ENCODE measurements around the gene SNX24.
"Not testable (repeated sequence)": the region's sequence is repeated elsewhere in the genome, so short reads cannot be mapped to it uniquely, and the experiment has no call there.

Gene SNX24

DNA sequence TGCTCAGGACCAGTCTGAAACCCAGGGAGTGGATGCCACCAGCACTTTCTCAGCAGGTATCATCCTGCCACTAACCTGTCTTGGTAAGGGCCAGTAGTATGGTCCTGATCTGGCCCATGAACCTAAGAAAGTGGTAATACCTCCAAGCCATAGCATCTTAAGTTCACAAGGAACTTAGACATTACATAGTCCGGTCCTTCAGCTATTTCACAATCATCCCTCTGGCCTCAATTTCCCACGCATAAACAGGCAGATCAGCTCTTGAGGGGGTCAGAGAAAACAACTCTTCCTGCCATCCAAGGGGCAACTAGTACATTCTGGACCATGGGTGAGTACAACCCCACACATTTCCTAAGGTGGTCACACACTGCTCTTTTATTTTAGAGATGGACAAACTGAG is 102.9 kb downstream of the SNX24 start:
- no peak overlapping the region for H3K4me3 ChIP-seq
- H3K27ac ChIP-seq = no peak overlapping the region

DNA sequence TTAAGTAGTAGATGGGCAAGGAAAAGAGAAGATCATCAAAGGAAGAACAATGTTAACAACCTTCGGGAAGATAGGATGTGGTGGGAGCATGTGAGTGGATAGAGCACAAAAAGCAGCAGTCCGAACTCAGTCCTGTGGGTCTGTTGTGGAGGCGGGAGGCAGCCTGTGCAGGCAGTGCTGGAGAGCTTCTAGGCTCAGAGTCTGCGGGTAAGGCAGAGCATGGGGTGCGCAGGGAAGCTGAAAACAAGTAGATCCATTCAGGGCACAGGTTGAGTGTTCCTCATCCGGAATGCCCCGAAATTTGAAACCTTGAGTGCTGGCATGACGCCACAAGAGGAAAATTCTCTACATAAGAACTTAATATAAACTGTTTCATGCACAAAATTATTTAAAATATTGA is 106.2 kb downstream of the SNX24 start:
- no peak overlapping the region for H3K27ac ChIP-seq
- no peak overlapping the region for H3K4me3 ChIP-seq

DNA sequence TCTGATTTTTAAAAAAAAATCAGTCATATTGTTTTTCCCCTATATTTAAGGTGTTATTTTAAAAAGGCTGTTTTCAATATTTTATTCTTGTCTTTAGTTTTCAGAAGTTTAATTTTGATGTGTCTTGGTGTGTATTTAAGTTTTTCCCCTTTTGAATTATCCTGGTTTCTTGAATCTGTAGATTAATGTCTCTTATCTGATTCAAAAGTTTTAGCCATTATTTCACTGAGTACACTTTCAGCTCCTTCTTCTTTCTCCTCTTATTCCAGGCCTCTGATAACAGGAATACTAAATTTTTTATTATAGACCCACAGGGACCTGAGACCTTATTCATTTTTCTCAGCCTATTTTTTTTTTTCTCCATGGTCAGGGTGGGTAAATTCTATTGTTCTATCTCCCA is 109.3 kb downstream of the SNX24 start:
- H3K27ac ChIP-seq = no peak overlapping the region
- no peak overlapping the region for H3K4me3 ChIP-seq

DNA sequence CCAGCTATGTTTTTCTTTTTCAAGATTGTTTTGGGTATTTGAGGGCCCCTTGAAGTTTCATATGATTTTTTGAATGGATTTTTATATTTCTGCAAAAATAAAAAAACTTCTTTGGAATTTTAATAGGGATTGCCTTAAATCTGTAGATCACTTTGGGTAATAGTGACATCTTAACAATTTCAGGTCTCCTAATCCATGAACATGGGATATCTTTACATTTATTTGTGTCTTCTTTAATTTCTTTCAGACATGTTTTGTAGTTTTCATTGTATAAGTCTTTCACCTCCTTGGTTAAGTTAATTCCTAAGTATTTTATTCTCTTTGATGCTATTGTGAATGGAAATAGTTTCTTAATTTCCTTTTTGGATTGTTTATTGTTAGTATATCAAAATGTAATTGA is 112.0 kb downstream of the SNX24 start:
- no peak overlapping the region for H3K27ac ChIP-seq
- H3K4me3 ChIP-seq = no peak overlapping the region

DNA sequence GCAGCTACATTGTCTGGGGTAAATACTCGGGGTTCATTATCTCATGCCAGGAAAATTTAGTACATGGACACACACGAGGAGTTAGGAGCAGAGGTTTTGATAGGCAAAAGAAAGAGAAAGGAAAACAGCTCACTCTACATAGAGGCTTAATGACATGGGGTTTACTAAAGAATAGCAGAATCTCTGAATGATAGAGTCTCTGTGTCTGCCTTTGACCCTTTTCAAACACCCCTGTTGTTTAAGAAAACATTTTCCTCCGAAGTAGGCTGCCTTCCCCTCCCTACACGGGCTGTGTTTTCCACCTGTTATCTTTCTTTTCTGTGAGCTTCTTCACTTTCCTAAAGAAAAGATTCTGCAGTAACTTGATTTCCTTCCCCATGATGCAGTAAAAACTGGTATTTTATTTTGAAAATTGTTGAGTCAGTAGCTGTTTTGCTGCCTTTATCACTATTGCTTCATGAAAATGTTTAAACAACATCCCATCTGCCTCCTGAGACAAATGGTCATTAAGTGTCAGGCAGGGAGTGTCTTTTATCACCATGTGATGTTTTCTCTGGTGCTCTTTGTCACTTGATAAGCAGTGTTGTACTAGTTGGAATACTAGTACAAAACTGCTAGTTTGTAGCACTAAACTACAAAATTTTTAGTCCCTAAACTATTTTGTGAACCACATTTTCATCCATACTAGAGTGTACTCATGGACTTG is 114.5 kb downstream of the SNX24 start:
- H3K27ac ChIP-seq = no peak overlapping the region
- H3K4me3 ChIP-seq = no peak overlapping the region

- no peak overlapping the region for H3K27ac ChIP-seq
These were observed 117.9 kb downstream of the SNX24 start for GRCh38 chr5:122963305-122963704.

GRCh38 chr5:122965111-122965510 is 119.7 kb downstream of the SNX24 start:
- Histone ChIP-seq H3K27ac (no peak overlapping the region), H3K4me3 (no peak overlapping the region)

More at GRCh38 chr5:122963305-122963704, 117.9 kb downstream of the SNX24 start:
- H3K4me3 ChIP-seq = no peak overlapping the region

GRCh38 chr5:122967085-122967484 is 121.7 kb downstream of the SNX24 start:
- H3K4me3 ChIP-seq = no peak overlapping the region
- H3K27ac ChIP-seq = no peak overlapping the region

DNA sequence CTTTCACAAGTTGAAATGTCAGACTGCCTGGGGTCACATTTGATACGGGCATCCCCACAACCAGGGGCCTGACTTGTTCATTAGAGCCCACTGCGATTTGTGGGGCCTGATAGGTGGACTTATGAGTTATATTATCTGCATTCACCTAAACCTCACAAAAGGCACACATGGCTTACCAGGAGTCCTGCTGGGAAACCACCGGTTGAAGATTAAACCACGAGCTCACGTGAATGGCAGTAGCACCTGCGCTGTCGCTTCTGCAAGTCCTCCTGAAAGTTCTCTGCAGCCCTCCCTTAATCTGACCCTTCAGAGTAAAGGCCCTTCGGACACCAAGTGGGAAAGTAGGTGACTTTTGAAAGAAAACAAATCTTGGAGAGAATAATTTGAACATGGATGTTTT is 122.2 kb downstream of the SNX24 start:
- H3K4me3 ChIP-seq = no peak overlapping the region
- no peak overlapping the region for H3K27ac ChIP-seq

DNA sequence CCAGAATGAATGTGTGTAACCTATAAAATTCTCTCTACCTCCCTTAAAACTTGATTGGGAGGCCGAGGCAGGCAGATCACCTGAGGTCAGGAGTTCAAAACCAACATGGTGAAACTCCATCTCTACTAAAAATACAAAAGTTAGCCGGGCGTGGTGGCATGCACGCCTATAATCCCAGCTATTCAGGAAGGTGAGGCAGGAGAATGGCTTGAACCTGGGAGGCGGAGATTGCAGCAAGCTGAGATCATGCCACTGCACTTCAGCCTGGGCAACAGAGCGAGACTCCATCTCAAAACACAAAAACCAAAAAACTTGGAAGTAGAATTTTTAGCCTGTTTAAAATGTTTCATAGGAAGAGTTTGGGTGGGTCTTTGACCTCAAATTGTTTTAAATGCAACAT is 122.6 kb downstream of the SNX24 start:
- H3K4me3 ChIP-seq, H3K27ac ChIP-seq: not testable (repeated sequence)

GRCh38 chr5:122971333-122971732 is 125.9 kb downstream of the SNX24 start:
- no peak overlapping the region for H3K27ac ChIP-seq
- H3K4me3 ChIP-seq = no peak overlapping the region

- H3K4me3 ChIP-seq = no peak overlapping the region
These were observed 127.5 kb downstream of the SNX24 start for GRCh38 chr5:122972877-122973276.

DNA sequence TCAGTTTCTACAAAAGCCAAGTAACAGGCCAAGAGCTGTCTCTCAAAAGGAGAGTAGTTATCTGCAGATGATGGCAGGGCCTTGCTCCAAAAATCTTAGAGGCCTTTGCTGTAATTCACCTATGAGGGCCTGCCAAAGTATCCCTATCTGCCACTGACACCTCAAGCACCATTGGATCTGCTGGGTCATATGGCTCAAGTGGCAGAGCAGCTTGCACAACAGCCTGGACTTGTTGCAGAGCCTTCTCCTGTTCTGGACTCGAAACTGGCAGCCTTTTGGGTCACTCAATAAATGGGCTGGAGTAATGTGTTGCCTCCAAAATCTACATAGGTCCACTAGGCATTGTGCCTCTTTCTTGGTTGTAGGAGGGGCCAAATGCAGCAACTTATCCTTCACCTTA is 128.3 kb downstream of the SNX24 start:
- not testable (repeated sequence) for H3K4me3 ChIP-seq, H3K27ac ChIP-seq

More at GRCh38 chr5:122972877-122973276, 127.5 kb downstream of the SNX24 start:
- no peak overlapping the region for H3K27ac ChIP-seq

DNA sequence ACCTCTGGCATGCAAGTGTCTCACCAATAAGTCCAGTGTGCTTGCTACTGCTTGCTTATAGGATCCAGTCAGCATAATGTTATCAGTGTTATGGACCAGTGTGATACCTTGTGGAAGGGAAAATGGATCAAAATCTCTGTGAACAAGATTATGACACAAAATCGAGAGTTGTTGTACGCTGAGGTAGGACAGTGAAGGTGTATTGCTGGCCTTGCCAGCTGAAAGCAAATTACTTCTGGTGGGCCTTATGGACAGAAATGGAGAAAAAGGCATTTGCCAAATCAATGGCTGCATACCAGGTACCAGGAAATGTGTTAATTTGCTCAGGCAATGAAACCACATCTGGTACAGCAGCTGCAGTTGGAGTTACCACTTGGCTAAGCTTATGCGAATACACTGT is 128.8 kb downstream of the SNX24 start:
- not testable (repeated sequence) for H3K27ac ChIP-seq, H3K4me3 ChIP-seq

DNA sequence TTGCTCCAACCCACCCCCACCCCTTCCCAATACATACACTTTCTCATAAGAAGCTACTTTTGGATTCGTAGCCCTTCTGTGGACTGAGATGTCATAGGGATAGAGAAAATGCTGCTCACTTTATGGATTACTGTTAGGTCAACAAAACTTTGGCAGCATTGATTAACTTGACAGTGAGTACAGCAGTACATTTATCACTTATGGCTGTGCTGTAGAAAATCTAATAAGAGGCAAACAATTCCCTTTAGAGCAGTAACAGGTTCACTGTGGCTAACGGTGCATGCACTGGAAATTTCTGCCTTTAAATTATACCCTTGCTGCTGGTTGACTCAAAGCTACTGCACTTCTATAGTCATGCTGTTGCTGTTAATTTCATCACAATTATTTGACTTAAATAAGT is 131.9 kb downstream of the SNX24 start:
- Histone ChIP-seq H3K4me3 (no peak overlapping the region), H3K27ac (no peak overlapping the region)

- H3K4me3 ChIP-seq = no peak overlapping the region
These were observed 132.7 kb downstream of the SNX24 start for GRCh38 chr5:122978068-122978467.

GRCh38 chr5:122978644-122979297 is 133.4 kb downstream of the SNX24 start:
- no peak overlapping the region for H3K27ac ChIP-seq
- no peak overlapping the region for H3K4me3 ChIP-seq

More at GRCh38 chr5:122978068-122978467, 132.7 kb downstream of the SNX24 start:
- H3K27ac ChIP-seq = no peak overlapping the region

GRCh38 chr5:122981846-122982245 is 136.4 kb downstream of the SNX24 start:
- no peak overlapping the region for H3K4me3 ChIP-seq
- no peak overlapping the region for H3K27ac ChIP-seq

DNA sequence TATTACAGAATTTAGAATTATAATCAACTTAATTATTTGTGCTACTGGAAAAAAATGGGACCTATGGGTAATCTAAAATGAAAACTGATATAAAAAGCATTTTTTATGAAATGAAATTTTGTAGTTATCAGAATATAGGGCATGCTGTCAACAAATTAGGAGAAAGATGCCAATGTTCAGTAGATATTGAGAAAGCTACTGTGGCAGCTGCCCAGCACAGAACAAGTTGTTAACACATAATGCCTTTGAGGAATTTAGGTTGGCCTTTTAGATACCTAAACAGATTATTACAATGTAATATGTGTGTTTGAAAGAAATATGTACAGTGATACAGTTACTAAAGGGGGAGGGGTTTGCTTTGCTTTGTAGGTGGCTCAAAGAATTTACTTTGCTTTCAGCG is 137.0 kb downstream of the SNX24 start:
- Histone ChIP-seq H3K4me3 (no peak overlapping the region), H3K27ac (no peak overlapping the region)

GRCh38 chr5:122984425-122984824 is 139.0 kb downstream of the SNX24 start:
- Histone ChIP-seq H3K4me3 (no peak overlapping the region), H3K27ac (no peak overlapping the region)

DNA sequence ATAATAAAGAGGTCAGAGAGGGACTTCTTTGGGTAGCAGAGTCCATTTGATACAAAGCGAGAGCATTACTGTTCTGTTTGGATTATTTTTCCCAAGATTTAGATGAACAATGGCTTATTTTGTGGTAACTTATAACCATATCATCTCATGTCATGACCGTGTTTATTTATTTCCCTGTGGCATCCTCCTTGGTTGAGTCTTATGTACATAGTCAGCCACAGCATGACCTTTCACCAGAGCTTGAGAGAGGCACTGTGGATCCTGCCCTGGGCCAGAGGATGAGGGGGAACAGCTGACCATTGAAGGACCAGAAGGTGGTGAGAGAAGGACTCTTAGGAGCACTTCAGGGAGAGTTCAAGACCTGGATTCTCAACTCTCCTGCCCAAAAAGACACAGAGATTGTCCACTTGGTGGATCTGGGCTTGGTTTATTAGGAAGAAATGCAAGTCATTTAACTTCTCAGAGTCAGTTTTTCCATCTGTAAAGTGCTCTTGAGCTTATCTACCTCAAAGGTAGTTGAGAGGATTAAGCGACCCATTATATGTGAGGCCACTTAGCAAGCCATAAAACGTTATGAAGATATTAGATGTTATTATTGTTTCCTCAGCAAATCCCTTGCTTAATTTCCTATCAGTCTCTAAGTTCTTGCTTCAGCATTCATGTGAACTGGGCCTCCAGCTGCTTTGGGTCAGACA is 139.7 kb downstream of the SNX24 start:
- no peak overlapping the region for H3K4me3 ChIP-seq
- no peak overlapping the region for H3K27ac ChIP-seq

Measured in skin epidermis (tissue), 12 donors.